ENCODE data around the gene KLHL35. TPM values are rescaled to one million over a fixed set of nuclear protein-coding genes. Genes with fewer than 3 reads are reported as not detected.

The KLHL35 gene
- total and polyA plus RNA-seq, 2 of the 4 experiments (the other 2 are of a cell fraction): 1.6 to 3.3 TPM

DNA sequence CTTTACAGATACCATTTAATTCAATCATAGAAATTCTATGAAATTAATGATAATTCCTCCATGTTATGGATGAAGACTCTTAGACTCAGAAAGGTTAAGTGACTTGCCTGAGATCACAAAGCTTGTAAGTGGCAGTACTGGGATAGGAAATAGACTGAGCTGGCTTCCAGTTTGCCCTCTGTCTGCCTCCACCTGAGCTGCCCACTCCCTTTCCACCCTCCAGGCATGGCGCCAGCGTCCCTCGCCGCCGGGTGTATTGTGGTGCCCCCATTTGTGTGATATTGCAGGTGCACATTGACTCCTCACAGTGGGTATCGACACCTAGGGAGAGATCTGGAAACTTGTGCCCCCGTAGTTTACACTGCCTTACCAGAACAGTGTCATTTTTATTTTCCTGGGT lies 43.1 kb downstream of the KLHL35 start:
- Histone ChIP-seq H4K5ac (ENCODE audit: low read depth, low read length) (no peak overlapping the region), H2AFZ (replicated peaks; ENCODE audit: low read length, poor library complexity) (no peak overlapping the region), H3K27ac (ENCODE audit: insufficient read depth, low read length) (no peak overlapping the region), H3K18ac (ENCODE audit: low read depth, low read length) (no peak overlapping the region), H3K9me1 (ENCODE audit: insufficient read depth, low read length) (no peaks in the 10 kb centered on the region), H3K4me3 (ENCODE audit: insufficient read depth, low read depth, low read length) (no peak overlapping the region), H3K14ac (replicated peaks; ENCODE audit: low read depth, low read length) (no peak overlapping the region), H2BK120ac (ENCODE audit: low read depth, low read length) (no peak overlapping the region), H2BK5ac (ENCODE audit: low read depth, low read length, poor library complexity, severe bottlenecking) (no peak overlapping the region), H4K8ac (ENCODE audit: low read depth in 2 of 2, low read length in 2 of 2) (no peak overlapping the region), H2BK20ac (ENCODE audit: low read depth, low read length) (no peak overlapping the region), H3K9ac (ENCODE audit: low read depth, low read length) (no peak overlapping the region), H4K20me1 (ENCODE audit: insufficient read depth, low read length) (no peaks in the 10 kb centered on the region), H3K23ac (ENCODE audit: low read depth, low read length) (no peak overlapping the region), H3K4me2 (ENCODE audit: low read depth, low read length) (no peak overlapping the region), H3K9me3 (ENCODE audit: control insufficient read depth, insufficient read depth, low read length) (no peaks in the 10 kb centered on the region), H3K4ac (ENCODE audit: low read depth, low read length) (no peak overlapping the region), H2AK9ac (replicated peaks; ENCODE audit: low read depth, low read length, poor library complexity) (no peak overlapping the region), H2AK5ac (ENCODE audit: low read depth, low read length) (no peak overlapping the region), H3K27me3 (ENCODE audit: control insufficient read depth, insufficient read depth, low read length) (peaks cover 6% of the 10 kb centered on the region), H3K56ac (ENCODE audit: extremely low read depth, insufficient read depth, low read length) (no peak overlapping the region), H3K36me3 (ENCODE audit: control insufficient read depth, insufficient read depth, low read length) (no peaks in the 10 kb centered on the region), H3K79me1 (ENCODE audit: low read depth in 1 of 2, low read length in 2 of 2) (no peaks in the 10 kb centered on the region), H4K91ac (ENCODE audit: insufficient read depth, low read depth, low read length) (no peak overlapping the region), H2BK15ac (ENCODE audit: low read depth, low read length) (no peak overlapping the region), H3K4me1 (ENCODE audit: control insufficient read depth, insufficient read depth, low read length) (peaks cover 4% of the 10 kb centered on the region)
- no TSS peak for BruUV-seq (replicated peaks)
- no CpG with 5 or more reads among the region's 7 CpGs for WGBS, 2 experiments (ENCODE audit: extremely low coverage in 2 of 2, insufficient read length in 1 of 2)
- POLR2A ChIA-PET (ENCODE audit: unreplicated experiment): interaction anchor here (1.2 kb wide), 1 partner anchor 176 kb away, joined by 9 read pairs; no protein-coding TSS in a partner anchor
- in situ Hi-C loops (cut with MboI; ENCODE audit: low sequenced_read_pairs) (no loop called here), intact Hi-C loops (cut with micrococcal nuclease) (loop anchor here (5.0 kb wide), 1 partner anchor 477 kb away; no protein-coding TSS in a partner anchor), dilution Hi-C loops (cut with HindIII; ENCODE audit: low sequenced_read_pairs, unreplicated experiment) (no loop called here)
- CTCF ChIA-PET: interaction anchor here (1.0 to 2.2 kb wide), 3 partner anchors 9 to 18 kb away, joined by 3 to 7 read pairs (median 3); no protein-coding TSS in a partner anchor
- no peak for DNase-seq
- TF ChIP-seq POLR2A (IDR thresholded peaks at IDR 0.05; ENCODE audit: low read depth, low read length): no peak
- no peak for TF ChIP-seq MAFK (IDR thresholded peaks at IDR 0.05; ENCODE audit: low read depth, low read length)
- TF ChIP-seq FOS (IDR thresholded peaks at IDR 0.05; ENCODE audit: low read depth, low read length): no peak
- no peak for TF ChIP-seq CEBPB (IDR thresholded peaks at IDR 0.05; ENCODE audit: low read depth, low read length)
- TF ChIP-seq, protein P1, sequence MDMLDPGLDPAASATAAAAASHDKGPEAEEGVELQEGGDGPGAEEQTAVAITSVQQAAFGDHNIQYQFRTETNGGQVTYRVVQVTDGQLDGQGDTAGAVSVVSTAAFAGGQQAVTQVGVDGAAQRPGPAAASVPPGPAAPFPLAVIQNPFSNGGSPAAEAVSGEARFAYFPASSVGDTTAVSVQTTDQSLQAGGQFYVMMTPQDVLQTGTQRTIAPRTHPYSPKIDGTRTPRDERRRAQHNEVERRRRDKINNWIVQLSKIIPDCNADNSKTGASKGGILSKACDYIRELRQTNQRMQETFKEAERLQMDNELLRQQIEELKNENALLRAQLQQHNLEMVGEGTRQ (IDR thresholded peaks at IDR 0.05; ENCODE audit: low read depth, low read length): no peak
- no peak for TF ChIP-seq CHD1 (IDR thresholded peaks at IDR 0.05; ENCODE audit: low read depth, low read length)
- no peak for TF ChIP-seq BHLHE40 (IDR thresholded peaks at IDR 0.05; ENCODE audit: low read depth, low read length)
- no peak for TF ChIP-seq MAZ (IDR thresholded peaks at IDR 0.05; ENCODE audit: borderline replicate concordance, low read depth, low read length)
- no peak for TF ChIP-seq RFX5 (IDR thresholded peaks at IDR 0.05; ENCODE audit: low read depth, low read length)
- no peak for TF ChIP-seq MXI1 (IDR thresholded peaks at IDR 0.05; ENCODE audit: borderline replicate concordance, low read depth, low read length)
- TF ChIP-seq, protein P2, sequence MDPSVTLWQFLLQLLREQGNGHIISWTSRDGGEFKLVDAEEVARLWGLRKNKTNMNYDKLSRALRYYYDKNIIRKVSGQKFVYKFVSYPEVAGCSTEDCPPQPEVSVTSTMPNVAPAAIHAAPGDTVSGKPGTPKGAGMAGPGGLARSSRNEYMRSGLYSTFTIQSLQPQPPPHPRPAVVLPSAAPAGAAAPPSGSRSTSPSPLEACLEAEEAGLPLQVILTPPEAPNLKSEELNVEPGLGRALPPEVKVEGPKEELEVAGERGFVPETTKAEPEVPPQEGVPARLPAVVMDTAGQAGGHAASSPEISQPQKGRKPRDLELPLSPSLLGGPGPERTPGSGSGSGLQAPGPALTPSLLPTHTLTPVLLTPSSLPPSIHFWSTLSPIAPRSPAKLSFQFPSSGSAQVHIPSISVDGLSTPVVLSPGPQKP (IDR thresholded peaks at IDR 0.05; ENCODE audit: borderline replicate concordance, low read depth, low read length): no peak
- no peak for TF ChIP-seq CTCF (conservative IDR thresholded peaks at IDR 0.05; ENCODE audit: low read depth, low read length)
- no peak for TF ChIP-seq RCOR1 (IDR thresholded peaks at IDR 0.05; ENCODE audit: insufficient replicate concordance, low read length)
- TF ChIP-seq RAD21 (IDR thresholded peaks at IDR 0.05; ENCODE audit: low read length): no peak
- TF ChIP-seq NFE2L2 (IDR thresholded peaks at IDR 0.05; ENCODE audit: low read depth, low read length): no peak
- TF ChIP-seq SMC3 (IDR thresholded peaks at IDR 0.05; ENCODE audit: low read depth, low read length): no peak
- ATAC-seq (ENCODE audit: low read depth): no peak

All from IMR-90 (cell line).